PC-9 (cell line): Measurements from ENCODE around the gene AGBL4. TPM values are rescaled to one million over a fixed set of nuclear protein-coding genes. Genes with fewer than 3 reads are reported as not detected.

Experiments used
- BruUV-seq: library from RNA; stranded (reverse); fragments of 400-500 nt; replicated peaks from 2 replicates; lab custom pipeline; 2021; lab: Mats Ljungman, UMichigan
- CTCF ChIA-PET: fragments of 300-600 bp; sonication (Branson Sonifier 250); formaldehyde crosslinking; loops from one replicate; lab custom pipeline; 2022; ENCODE audit warnings: antibody characterized with exemption; lab: Charles Lee
- POLR2A ChIA-PET: fragments of 300-600 bp; sonication (Branson Sonifier 250); formaldehyde crosslinking; loops from one replicate; lab custom pipeline; 2022; ENCODE audit warnings: antibody characterized with exemption; ENCODE audit not compliant: unreplicated experiment; lab: Charles Lee
- DNase-seq, 2 experiments: peaks; one replicate each; pipeline versions ENCODE4 v3.0.0 to v3.0.0-alpha.2; 2015 to 2022; ENCODE audit warnings: mixed read lengths in 1 of 2
- H2AFZ ChIP-seq: fragments of 200-600 bp; sonication (generic); 2 replicates; pipeline ENCODE4 v1.8.1; 2017; ENCODE audit warnings: antibody characterized with exemption
- H3F3A ChIP-seq: fragments of 200-600 bp; sonication (generic); 2 replicates; pipeline ENCODE4 v1.8.1; 2017; ENCODE audit warnings: antibody characterized with exemption, mild to moderate bottlenecking, low read depth; ENCODE audit not compliant: insufficient read depth
- H3K27ac ChIP-seq: fragments of 200-600 bp; sonication (generic); 2 replicates; pipeline ENCODE4 v1.6.1; 2016; ENCODE audit warnings: mixed run types
- H3K27me3 ChIP-seq: fragments of 200-600 bp; sonication (generic); 2 replicates; pipeline ENCODE4 v1.6.1; 2016; ENCODE audit warnings: low read depth, mixed run types; ENCODE audit not compliant: insufficient read depth
- H3K36me3 ChIP-seq: fragments of 200-600 bp; sonication (generic); 2 replicates; pipeline ENCODE4 v1.6.1; 2016; ENCODE audit warnings: low read depth, mixed run types
- H3K4me1 ChIP-seq: fragments of 200-600 bp; sonication (generic); replicated peaks from 2 replicates; pipeline ENCODE4 v1.6.1; 2016; ENCODE audit warnings: mixed run types; ENCODE audit not compliant: insufficient read depth
- H3K4me2 ChIP-seq: fragments of 200-600 bp; sonication (generic); 2 replicates; pipeline ENCODE4 v1.6.1; 2017; ENCODE audit warnings: mixed run types
- H3K4me3 ChIP-seq: fragments of 200-600 bp; sonication (generic); 2 replicates; pipeline ENCODE4 v1.6.1; 2016; ENCODE audit warnings: mixed run types
- H3K79me2 ChIP-seq: fragments of 200-600 bp; sonication (generic); 2 replicates; pipeline ENCODE4 v1.6.1; 2017; ENCODE audit warnings: low read depth, mixed run types
- H3K9me2 ChIP-seq: fragments of 200-600 bp; sonication (generic); 2 replicates; pipeline ENCODE4 v1.8.1; 2017; ENCODE audit warnings: mild to moderate bottlenecking; ENCODE audit not compliant: insufficient read depth
- H3K9me3 ChIP-seq: fragments of 200-600 bp; sonication (generic); 2 replicates; pipeline ENCODE4 v1.8.1; 2016; ENCODE audit warnings: low read depth; ENCODE audit not compliant: insufficient read depth
- H4K20me1 ChIP-seq: fragments of 200-600 bp; sonication (generic); 2 replicates; pipeline ENCODE4 v1.8.1; 2017; ENCODE audit not compliant: insufficient read depth
- CTCF ChIP-seq: fragments of 200-600 bp; sonication (generic); conservative IDR thresholded peaks from 2 replicates; pipeline ENCODE4 v1.6.1; 2017; ENCODE audit warnings: mixed run types, antibody characterized with exemption, mild to moderate bottlenecking, moderate library complexity
- EZH2 ChIP-seq: fragments of 200-600 bp; sonication (generic); IDR thresholded peaks from 2 replicates; pipeline ENCODE4 v1.8.0; 2017; ENCODE audit warnings: antibody characterized with exemption, low read depth
- intact Hi-C: fragments of 100-400 bp; cut with micrococcal nuclease; formaldehyde crosslinking; loops from one replicate; pipeline ENCODE4 v1.10.0; 2022; ENCODE audit not compliant: unreplicated experiment
- total RNA-seq: library from RNA; stranded (reverse); gene quantifications from 2 replicates; pipeline ENCODE4 v1.2.3, GENCODE V29; 2021

The AGBL4 gene
- total RNA-seq, 1 experiment from 2014 or later, result not detected

- DNase-seq, result no peak
- TF ChIP-seq CTCF, result no peak
- TF ChIP-seq EZH2, result no peak
- Histone ChIP-seq H2AFZ (no peak overlapping the region), H3K9me2 (no peaks in the 10 kb centered on the region), H3K27me3 (no peaks in the 10 kb centered on the region), H3K9me3 (peaks cover 5% of the 10 kb centered on the region; the same call in 1 of the 2 replicates), H4K20me1 (no peaks in the 10 kb centered on the region), H3K4me2 (no peak overlapping the region), H3K36me3 (no peaks in the 10 kb centered on the region), H3F3A (no peaks in the 10 kb centered on the region), H3K4me1 (no peaks in the 10 kb centered on the region), H3K4me3 (no peak overlapping the region), H3K27ac (no peak overlapping the region), H3K79me2 (no peaks in the 10 kb centered on the region)
- intact Hi-C loops, result no loop called here
- ChIA-PET CTCF (no interaction called here), POLR2A (no interaction called here)
- BruUV-seq, result no TSS peak
These were observed 1158.8 kb downstream of the AGBL4 start for GRCh38 chr1:48864913-48865312.

- H3K27ac ChIP-seq, result no peak overlapping the region
- H3K4me1 ChIP-seq, result no peaks in the 10 kb centered on the region
- DNase-seq, result no peak
- no peaks in the 10 kb centered on the region for H3K9me2 ChIP-seq
- ChIA-PET POLR2A (no interaction called here), CTCF (no interaction called here)
- no peak overlapping the region for H3K4me2 ChIP-seq
- H3F3A ChIP-seq, result no peaks in the 10 kb centered on the region
- no peaks in the 10 kb centered on the region for H3K27me3 ChIP-seq
- H3K4me3 ChIP-seq, result no peak overlapping the region
- intact Hi-C loops, result no loop called here
- no peaks in the 10 kb centered on the region for H3K36me3 ChIP-seq
- no peak for TF ChIP-seq EZH2
- TF ChIP-seq CTCF, result no peak
- H4K20me1 ChIP-seq, result no peaks in the 10 kb centered on the region
- H3K9me3 ChIP-seq, result peaks cover 5% of the 10 kb centered on the region; the same call in 1 of the 2 replicates
- no peaks in the 10 kb centered on the region for H3K79me2 ChIP-seq
- BruUV-seq, result no TSS peak
- H2AFZ ChIP-seq, result no peak overlapping the region
These were observed 1164.3 kb downstream of the AGBL4 start for GRCh38 chr1:48859456-48859855.

- Histone ChIP-seq H3K9me2 (no peaks in the 10 kb centered on the region), H3K4me3 (no peak overlapping the region), H3K36me3 (no peaks in the 10 kb centered on the region), H3K9me3 (peaks cover 5% of the 10 kb centered on the region; the same call in 1 of the 2 replicates), H3K4me1 (peaks cover 3% of the 10 kb centered on the region), H3K27me3 (no peaks in the 10 kb centered on the region), H4K20me1 (no peaks in the 10 kb centered on the region), H3F3A (0 out of 2 replicates have a peak, but pooled peaks cover 2% of the 10 kb centered on the region), H2AFZ (no peak overlapping the region), H3K27ac (no peak overlapping the region), H3K4me2 (no peak overlapping the region), H3K79me2 (no peaks in the 10 kb centered on the region)
- POLR2A ChIA-PET, result no interaction called here
- CTCF ChIA-PET, result no interaction called here
- BruUV-seq, result no TSS peak
- TF ChIP-seq EZH2, result no peak
- TF ChIP-seq CTCF, result no peak
- intact Hi-C loops, result no loop called here
- no peak for DNase-seq
These were observed 1165.4 kb downstream of the AGBL4 start for GRCh38 chr1:48858200-48858920.
